DND-41 (cell line): ENCODE results near the gene ZNF512B.

ENCODE experiments used
- CTCF ChIP-seq: IDR thresholded peaks from 2 replicates; pipeline ENCODE4 v1.5.1; 2012; ENCODE audit warnings: borderline replicate concordance, low read length, moderate library complexity, mild to moderate bottlenecking; ENCODE audit not compliant: poor library complexity, severe bottlenecking; ENCODE audit errors: extremely low read depth
- EZH2 ChIP-seq: IDR thresholded peaks from 3 replicates; pipeline ENCODE4 v1.6.1; 2012; ENCODE audit warnings: borderline replicate concordance, low read depth, mild to moderate bottlenecking, moderate library complexity, low read length, inconsistent platforms; ENCODE audit not compliant: severe bottlenecking

- TF ChIP-seq CTCF (no peak), EZH2 (no peak)
Measured at GRCh38 chr20:63942969-63943807, 26.5 kb downstream of the ZNF512B start.
